IMR-90 (cell line): ENCODE results near the gene SLC22A4. TPM values are rescaled to one million over a fixed set of nuclear protein-coding genes. Genes with fewer than 3 reads are reported as not detected.
A peak's percentile ranks its signal among the peaks of the same experiment; 100 is the strongest.

Experiments
- ATAC-seq: fragments of 200-7000 bp; cut with Tn5 transposase; 2 replicates; pipeline ENCODE4 v1.9.1; 2020; ENCODE audit warnings: low read depth, mild to moderate bottlenecking, moderate library complexity
- BruUV-seq: library from RNA; stranded (reverse); fragments of 400-500 nt; replicated peaks from 2 replicates; lab custom pipeline; 2021; lab: Mats Ljungman, UMichigan
- CTCF ChIA-PET: fragments of 300-600 bp; formaldehyde crosslinking; extraction: SDS; loops from one replicate; lab custom pipeline; 2021; ENCODE audit warnings: antibody characterized with exemption; lab: Yijun Ruan, JAX
- POLR2A ChIA-PET: fragments of 300-600 bp; sonication (Branson Sonifier 250); formaldehyde crosslinking; loops from one replicate; lab custom pipeline; 2022; ENCODE audit warnings: antibody characterized with exemption; ENCODE audit not compliant: unreplicated experiment; lab: Charles Lee
- DNase-seq: peaks from one replicate; pipeline ENCODE4 v3.0.0; 2013
- H2AFZ ChIP-seq: replicated peaks from 2 replicates; pipeline ENCODE3; 2013; ENCODE audit warnings: low read length, mild to moderate bottlenecking; ENCODE audit not compliant: poor library complexity
- H2AK5ac ChIP-seq: 2 replicates; pipeline ENCODE4 v1.6.1; 2013; ENCODE audit warnings: low read depth, low read length, inconsistent platforms
- H2AK9ac ChIP-seq: replicated peaks from 2 replicates; pipeline ENCODE3; 2013; ENCODE audit warnings: mild to moderate bottlenecking, low read depth, low read length, moderate library complexity; ENCODE audit not compliant: poor library complexity
- H2BK120ac ChIP-seq: 2 replicates; pipeline ENCODE4 v1.6.1; 2013; ENCODE audit warnings: low read depth, low read length, inconsistent platforms
- H2BK15ac ChIP-seq: 3 replicates; pipeline ENCODE4 v1.6.1; 2013; ENCODE audit warnings: low read depth, low read length, inconsistent platforms
- H2BK20ac ChIP-seq: 2 replicates; pipeline ENCODE4 v1.6.1; 2013; ENCODE audit warnings: low read depth, mild to moderate bottlenecking, inconsistent platforms, low read length, moderate library complexity
- H2BK5ac ChIP-seq: 2 replicates; pipeline ENCODE4 v1.6.1; 2013; ENCODE audit warnings: mild to moderate bottlenecking, low read depth, low read length, inconsistent platforms; ENCODE audit not compliant: poor library complexity, severe bottlenecking
- H3K14ac ChIP-seq: replicated peaks from 2 replicates; pipeline ENCODE4 v1.6.1; 2013; ENCODE audit warnings: low read depth, low read length, inconsistent platforms
- H3K18ac ChIP-seq: 2 replicates; pipeline ENCODE4 v1.6.1; 2013; ENCODE audit warnings: low read depth, low read length, control low read depth
- H3K23ac ChIP-seq: 2 replicates; pipeline ENCODE4 v1.6.1; 2013; ENCODE audit warnings: low read depth, low read length, inconsistent platforms
- H3K27ac ChIP-seq: 2 replicates; pipeline ENCODE4 v1.5.1; 2013; ENCODE audit warnings: mild to moderate bottlenecking, control low read depth, low read length; ENCODE audit not compliant: insufficient read depth
- H3K27me3 ChIP-seq: 2 replicates; pipeline ENCODE4 v1.6.1; 2013; ENCODE audit warnings: low read length; ENCODE audit not compliant: control insufficient read depth, insufficient read depth
- H3K36me3 ChIP-seq: 2 replicates; pipeline ENCODE4 v1.6.1; 2013; ENCODE audit warnings: low read length, mixed read lengths; ENCODE audit not compliant: control insufficient read depth, insufficient read depth
- H3K4ac ChIP-seq: 2 replicates; pipeline ENCODE4 v1.6.1; 2013; ENCODE audit warnings: low read depth, low read length, inconsistent platforms
- H3K4me1 ChIP-seq: 2 replicates; pipeline ENCODE4 v1.6.1; 2013; ENCODE audit warnings: low read length, mixed read lengths; ENCODE audit not compliant: control insufficient read depth, insufficient read depth
- H3K4me2 ChIP-seq: 2 replicates; pipeline ENCODE4 v1.6.1; 2013; ENCODE audit warnings: low read depth, mild to moderate bottlenecking, control low read depth, low read length, moderate library complexity
- H3K4me3 ChIP-seq: 2 replicates; pipeline ENCODE4 v1.5.1; 2013; ENCODE audit warnings: low read depth, mild to moderate bottlenecking, control low read depth, low read length, moderate library complexity; ENCODE audit not compliant: insufficient read depth
- H3K56ac ChIP-seq: 2 replicates; pipeline ENCODE4 v1.6.1; 2013; ENCODE audit warnings: low read length, inconsistent platforms; ENCODE audit not compliant: insufficient read depth; ENCODE audit errors: extremely low read depth
- H3K79me1 ChIP-seq, 2 experiments: 2 replicates each; pipeline ENCODE4 v1.6.1; 2013; ENCODE audit warnings: low read length in 2 of 2, inconsistent platforms in 1 of 2, low read depth in 1 of 2
- H3K9ac ChIP-seq: 2 replicates; pipeline ENCODE4 v1.6.1; 2013; ENCODE audit warnings: low read depth, low read length, control low read depth
- H3K9me1 ChIP-seq: 2 replicates; pipeline ENCODE4 v1.6.1; 2013; ENCODE audit warnings: low read length, inconsistent platforms; ENCODE audit not compliant: insufficient read depth
- H3K9me3 ChIP-seq: 2 replicates; pipeline ENCODE4 v1.6.1; 2013; ENCODE audit warnings: low read length; ENCODE audit not compliant: control insufficient read depth, insufficient read depth
- H4K20me1 ChIP-seq: 2 replicates; pipeline ENCODE4 v1.6.1; 2013; ENCODE audit warnings: low read length, inconsistent platforms; ENCODE audit not compliant: insufficient read depth
- H4K5ac ChIP-seq: 2 replicates; pipeline ENCODE4 v1.6.1; 2013; ENCODE audit warnings: mild to moderate bottlenecking, low read depth, low read length, control low read depth
- H4K8ac ChIP-seq, 2 experiments: 2 replicates each; pipeline ENCODE4 v1.6.1; 2013; ENCODE audit warnings: low read depth in 2 of 2, low read length in 2 of 2, control low read depth in 1 of 2, inconsistent platforms in 1 of 2
- H4K91ac ChIP-seq: 2 replicates; pipeline ENCODE4 v1.6.1; 2013; ENCODE audit warnings: low read depth, low read length, inconsistent platforms; ENCODE audit not compliant: insufficient read depth
- BHLHE40 ChIP-seq: fragments of 150-350 bp; IDR thresholded peaks from 2 replicates; pipeline ENCODE4 v1.6.1; 2016; ENCODE audit warnings: mild to moderate bottlenecking, low read depth, low read length
- CHD1 ChIP-seq: IDR thresholded peaks from 2 replicates; pipeline ENCODE4 v1.6.1; 2012; ENCODE audit warnings: low read depth, low read length, improper control_type of control experiment
- FOS ChIP-seq: fragments of 150-350 bp; IDR thresholded peaks from 2 replicates; pipeline ENCODE4 v1.6.1; 2016; ENCODE audit warnings: low read depth, low read length
- MAZ ChIP-seq: IDR thresholded peaks from 2 replicates; pipeline ENCODE4 v1.6.1; 2012; ENCODE audit warnings: low read depth, mild to moderate bottlenecking, low read length, improper control_type of control experiment, moderate library complexity, borderline replicate concordance
- NFE2L2 ChIP-seq: fragments of 150-350 bp; IDR thresholded peaks from 2 replicates; pipeline ENCODE4 v1.6.1; 2016; ENCODE audit warnings: low read depth, mild to moderate bottlenecking, low read length
- RAD21 ChIP-seq: IDR thresholded peaks from 2 replicates; pipeline ENCODE4 v1.6.1; 2012; ENCODE audit warnings: low read length, improper control_type of control experiment
- RCOR1 ChIP-seq: IDR thresholded peaks from 2 replicates; pipeline ENCODE4 v1.6.1; 2012; ENCODE audit warnings: mild to moderate bottlenecking, low read length, improper control_type of control experiment; ENCODE audit not compliant: insufficient replicate concordance
- RFX5 ChIP-seq: IDR thresholded peaks from 2 replicates; pipeline ENCODE4 v1.8.0; 2012; ENCODE audit warnings: low read depth, mild to moderate bottlenecking, low read length, moderate library complexity
- USF2 ChIP-seq: fragments of 150-350 bp; IDR thresholded peaks from 2 replicates; pipeline ENCODE4 v1.6.1; 2017; ENCODE audit warnings: mild to moderate bottlenecking, antibody characterized with exemption, low read length, low read depth
- WGBS, 2 experiments: methylation state at CpG; one replicate each; pipeline versions ENCODE4 v1.1.5 to v1.1.7; 2013; ENCODE audit warnings: missing lambda C conversion rate in 2 of 2; ENCODE audit not compliant: insufficient read length in 1 of 2; ENCODE audit errors: extremely low coverage in 2 of 2; 5-methylcytosine and 5-hydroxymethylcytosine counted together
- dilution Hi-C: fragments of 300-500 bp; cut with HindIII; formaldehyde crosslinking; loops from one replicate; pipeline ENCODE4 v1.14.3; 2018; ENCODE audit warnings: low sequenced_read_pairs; ENCODE audit not compliant: unreplicated experiment
- in situ Hi-C: fragments of 300-500 bp; cut with MboI; formaldehyde crosslinking; loops from 3 replicates; pipeline ENCODE4 v1.14.3; 2019; ENCODE audit warnings: low sequenced_read_pairs, inconsistent platforms, mixed read lengths
- intact Hi-C: fragments of 100-400 bp; cut with micrococcal nuclease; formaldehyde crosslinking; loops from 2 replicates; pipeline ENCODE4 v1.10.0; 2022
- polyA plus RNA-seq, 3 experiments: library from polyadenylated mRNA; depleted of rRNA; stranded (reverse); fragments of >200 nt; gene quantifications; 2 replicates each; pipeline ENCODE4 v1.2.3, GENCODE V29; 2012; ENCODE audit warnings: low replicate concordance in 1 of 3
- total RNA-seq: library from RNA; depleted of rRNA; stranded (reverse); fragments of >200 nt; gene quantifications from 2 replicates; pipeline ENCODE4 v1.2.3, GENCODE V29; 2012

Gene SLC22A4
- total and polyA plus RNA-seq, 2 of the 4 experiments (the other 2 are of a cell fraction), result 2.6 to 3.2 TPM

- Histone ChIP-seq H2BK15ac (no peak overlapping the region), H2BK120ac (no peak overlapping the region), H3K4me2 (no peak overlapping the region), H3K27ac (no peak overlapping the region), H4K8ac (no peak overlapping the region; a peak in 1 of 4 replicates), H3K79me1 (peaks cover 3 to 8% of the 10 kb centered on the region in 2 experiments; a peak in 2 of 4 replicates), H3K36me3 (peaks cover 6% of the 10 kb centered on the region), H3K4ac (no peak overlapping the region), H3K56ac (no peak overlapping the region), H2AK5ac (no peak overlapping the region), H3K14ac (no peak overlapping the region), H3K23ac (no peak overlapping the region), H3K27me3 (no peaks in the 10 kb centered on the region), H2AK9ac (no peak overlapping the region), H3K4me1 (no peaks in the 10 kb centered on the region), H3K9me3 (no peaks in the 10 kb centered on the region; the same call in 1 of the 2 replicates), H2AFZ (no peak overlapping the region), H3K4me3 (no peak overlapping the region), H4K91ac (no peak overlapping the region), H4K5ac (no peak overlapping the region), H3K9me1 (peaks cover 2% of the 10 kb centered on the region; the same call in 1 of the 2 replicates), H2BK5ac (no peak overlapping the region), H2BK20ac (no peak overlapping the region), H4K20me1 (no peaks in the 10 kb centered on the region), H3K18ac (no peak overlapping the region), H3K9ac (no peak overlapping the region)
- DNase-seq (no peak), ATAC-seq (0 out of 2 replicates have a peak, but pooled peaks have one; percentile 11)
- 76% methylated on average over 6 of the region's 11 CpGs; no CpG with 5 or more reads in 1 of the 2 experiments for WGBS, 2 experiments
- in situ Hi-C loops, result no loop called here
- intact Hi-C loops, result no loop called here
- BruUV-seq, result no TSS peak
- CTCF ChIA-PET, result no interaction called here
- POLR2A ChIA-PET, result no interaction called here
- dilution Hi-C loops, result no loop called here
- no peak for TF ChIP-seq NFE2L2
- no peak for TF ChIP-seq USF2
- TF ChIP-seq FOS, result no peak
- no peak for TF ChIP-seq RFX5
- no peak for TF ChIP-seq RAD21
- no peak for TF ChIP-seq RCOR1
- no peak for TF ChIP-seq CHD1
- no peak for TF ChIP-seq MAZ
- TF ChIP-seq BHLHE40, result no peak
Observed at GRCh38 chr5:132310141-132310834, 16.1 kb downstream of the SLC22A4 start.
